ENCODE data around the gene CAMK4. TPM values are rescaled to one million over a fixed set of nuclear protein-coding genes. Genes with fewer than 3 reads are reported as not detected.

Gene CAMK4
- total RNA-seq, 4 donors from 2014 or later: 0.19 to 1.1 (median 0.56) TPM

GRCh38 chr5:111236995-111237394, 12.8 kb downstream of the CAMK4 start:
- TF ChIP-seq CTCF (IDR thresholded peaks at IDR 0.05; ENCODE audit: low read depth): no peak

GRCh38 chr5:111237470-111237869, 13.3 kb downstream of the CAMK4 start:
- no peak for TF ChIP-seq CTCF (IDR thresholded peaks at IDR 0.05; ENCODE audit: low read depth)

GRCh38 chr5:111238431-111239225, 14.4 kb downstream of the CAMK4 start:
- no peak for TF ChIP-seq CTCF (IDR thresholded peaks at IDR 0.05; ENCODE audit: low read depth)

- no peak for TF ChIP-seq CTCF (IDR thresholded peaks at IDR 0.05; ENCODE audit: low read depth)
These were observed 17.5 kb downstream of the CAMK4 start for GRCh38 chr5:111241696-111242095.

- no peak for TF ChIP-seq CTCF (IDR thresholded peaks at IDR 0.05; ENCODE audit: low read depth)
These were observed 18.4 kb downstream of the CAMK4 start for GRCh38 chr5:111242606-111243005.

GRCh38 chr5:111243318-111243717, 19.1 kb downstream of the CAMK4 start:
- no peak for TF ChIP-seq CTCF (IDR thresholded peaks at IDR 0.05; ENCODE audit: low read depth)

- no peak for TF ChIP-seq CTCF (IDR thresholded peaks at IDR 0.05; ENCODE audit: low read depth)
These were observed 21.5 kb downstream of the CAMK4 start for GRCh38 chr5:111245654-111246053.
